HG02610 (cell line): ENCODE measurements around the gene WWTR1.
A peak's percentile ranks its signal among the peaks of the same experiment; 100 is the strongest.

ENCODE experiments used
- ATAC-seq: cut with Tn5 transposase; IDR thresholded peaks from one replicate; pipeline ENCODE4 v1.9.1; 2021; ENCODE audit warnings: mild to moderate bottlenecking, moderate library complexity; ENCODE audit not compliant: unreplicated experiment

WWTR1 gene

GRCh38 chr3:149657926-149658743, at the start of gene WWTR1:
Gene WWTR1, minus strand, starts transcription at chr3:149658025. Its CDS starts 719 bp downstream, at chr3:149657306.
- ATAC-seq, result peak; percentile 80

- ATAC-seq, result no peak
Measured at GRCh38 chr3:149706905-149707304, 49.1 kb upstream of the WWTR1 start.

- ATAC-seq, result no peak
Measured at GRCh38 chr3:149705416-149705815, 47.6 kb upstream of the WWTR1 start.

DNA sequence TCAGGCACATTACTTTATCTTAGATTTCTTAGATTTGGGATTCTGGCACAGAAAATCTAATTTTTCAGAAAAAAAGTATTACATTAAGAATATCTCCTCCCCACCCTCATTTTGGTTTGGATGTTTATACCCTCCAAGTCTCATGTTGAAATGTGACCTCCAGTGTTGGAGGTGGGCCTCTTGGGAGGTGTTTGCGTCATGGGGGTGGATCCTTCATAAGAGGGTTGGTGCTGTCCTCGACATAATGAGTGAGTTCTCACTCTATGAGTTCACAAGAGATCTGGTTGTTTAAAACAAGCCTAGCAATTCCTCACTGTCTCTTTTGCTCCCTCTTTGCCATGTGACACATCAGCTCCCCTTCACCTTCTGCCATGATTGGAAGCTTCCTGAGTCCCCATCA, 45.6 kb upstream of the WWTR1 start:
- ATAC-seq, result no peak

- peak; percentile 67 for ATAC-seq
Measured at GRCh38 chr3:149702691-149703441, 45.0 kb upstream of the WWTR1 start.

DNA sequence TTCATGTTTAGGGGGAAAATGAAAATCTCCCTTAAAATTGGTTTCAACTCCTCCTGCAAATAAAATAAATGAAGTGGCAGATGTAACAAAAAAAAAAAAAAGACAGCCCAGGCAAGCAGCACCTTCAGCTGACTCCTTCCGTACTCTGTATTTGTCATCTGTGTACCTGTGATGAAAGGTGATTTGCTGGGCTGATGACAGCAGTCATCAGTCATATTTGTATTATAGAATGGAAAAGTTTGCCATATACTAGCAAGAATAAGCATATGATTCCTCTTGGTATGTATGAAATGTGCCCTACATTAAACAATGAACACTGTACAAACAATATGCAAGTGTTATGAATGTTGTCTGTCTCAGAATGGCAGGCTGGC, 44.1 kb upstream of the WWTR1 start:
- ATAC-seq, result no peak

DNA sequence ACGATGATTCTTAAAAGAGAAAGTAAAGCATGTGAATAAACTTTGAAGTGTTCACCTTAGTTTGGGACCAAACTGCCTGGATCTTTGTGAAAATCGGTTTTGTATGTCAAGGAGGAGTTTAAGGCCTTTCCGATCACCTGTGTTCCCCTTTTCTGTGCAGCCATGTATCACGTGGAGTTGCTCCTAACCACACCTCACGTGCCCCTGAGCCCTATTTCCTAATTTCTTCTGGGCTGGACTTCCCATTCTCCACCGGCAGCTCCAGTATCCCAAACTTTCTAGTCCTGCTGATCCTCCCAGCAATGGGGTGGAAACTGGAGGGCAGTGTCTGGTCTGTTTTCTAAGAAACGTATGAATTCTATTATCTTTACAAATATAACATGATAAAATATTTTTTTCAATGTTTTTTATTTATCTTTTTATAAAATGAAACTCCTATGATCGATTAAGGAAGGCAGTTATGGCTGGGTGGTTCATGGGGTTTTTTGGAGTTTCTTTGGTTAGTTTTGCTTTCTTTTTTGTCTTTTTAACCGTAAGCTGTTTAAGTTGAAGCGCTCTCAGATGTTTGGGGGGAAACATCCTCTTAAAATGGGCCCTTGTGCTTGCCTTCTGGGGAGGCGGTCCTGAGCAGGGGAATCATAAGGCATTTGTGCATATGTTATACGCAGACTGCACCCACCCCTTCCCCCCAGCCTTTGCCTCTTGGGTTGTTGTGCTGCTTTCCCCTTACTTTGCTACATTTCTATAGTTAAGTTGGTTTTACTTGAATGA, 43.6 kb upstream of the WWTR1 start:
- no peak for ATAC-seq

GRCh38 chr3:149688122-149688757, 30.4 kb upstream of the WWTR1 start:
- no peak for ATAC-seq

DNA sequence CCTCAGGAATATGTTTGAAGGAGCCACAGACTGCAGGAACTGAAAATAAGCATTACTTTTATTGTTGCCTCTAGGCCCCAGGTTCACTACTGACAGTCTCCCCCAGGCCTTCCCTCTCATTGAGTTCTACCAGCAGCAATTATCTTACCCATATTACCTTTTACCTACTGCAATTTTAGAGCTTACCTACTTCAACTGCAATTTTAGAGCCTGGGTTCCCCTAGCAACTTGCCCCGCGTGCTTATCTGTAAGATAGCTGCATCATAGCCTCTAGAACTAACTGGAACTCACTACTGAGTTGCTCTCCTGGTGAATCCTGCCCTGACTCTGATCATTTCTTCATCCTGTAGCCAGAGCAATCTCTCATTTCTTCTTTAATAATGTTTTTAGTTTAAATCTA, 29.2 kb upstream of the WWTR1 start:
- no peak for ATAC-seq

GRCh38 chr3:149678351-149678950, 20.6 kb upstream of the WWTR1 start:
- ATAC-seq, result no peak

DNA sequence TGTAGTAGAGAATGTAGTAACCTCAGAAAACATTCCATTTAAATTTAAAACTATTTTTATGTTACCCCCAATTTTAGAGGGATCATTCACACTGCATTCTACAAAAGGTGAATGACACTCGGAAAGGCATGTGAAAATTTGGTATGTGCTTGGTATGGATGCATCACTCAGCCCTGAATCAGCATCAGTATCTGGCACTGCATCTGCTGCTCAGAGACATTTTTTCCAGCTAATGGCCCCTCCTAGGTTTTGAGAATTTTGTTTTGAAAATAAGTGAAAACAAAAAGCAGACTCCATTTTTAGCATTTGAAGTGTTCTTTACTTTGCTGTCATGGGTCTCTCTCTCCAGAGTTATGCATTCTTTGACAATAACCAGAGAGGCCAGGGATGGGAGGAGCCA, 15.6 kb upstream of the WWTR1 start:
- no peak for ATAC-seq

GRCh38 chr3:149670742-149671492, 13.1 kb upstream of the WWTR1 start:
- peak; percentile 70 for ATAC-seq

DNA sequence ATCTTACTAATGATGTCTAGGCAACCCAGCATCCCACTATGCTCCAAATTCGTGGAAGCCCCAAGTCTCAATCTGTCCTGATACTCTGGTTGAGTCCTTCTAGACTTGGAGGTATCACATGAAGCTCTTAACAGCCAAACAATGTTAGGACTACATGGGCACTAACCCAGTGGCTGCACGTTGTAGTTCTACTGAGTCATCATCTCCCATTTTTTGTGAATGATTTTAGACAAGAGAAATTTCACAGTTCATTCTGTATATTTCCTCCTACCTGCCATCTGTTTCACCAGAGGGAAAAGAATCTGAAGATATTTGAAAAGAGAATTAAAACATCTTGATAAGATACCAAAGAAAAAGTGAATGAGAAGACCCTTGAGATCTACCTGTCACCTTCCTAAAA, 9.8 kb upstream of the WWTR1 start:
- no peak for ATAC-seq

DNA sequence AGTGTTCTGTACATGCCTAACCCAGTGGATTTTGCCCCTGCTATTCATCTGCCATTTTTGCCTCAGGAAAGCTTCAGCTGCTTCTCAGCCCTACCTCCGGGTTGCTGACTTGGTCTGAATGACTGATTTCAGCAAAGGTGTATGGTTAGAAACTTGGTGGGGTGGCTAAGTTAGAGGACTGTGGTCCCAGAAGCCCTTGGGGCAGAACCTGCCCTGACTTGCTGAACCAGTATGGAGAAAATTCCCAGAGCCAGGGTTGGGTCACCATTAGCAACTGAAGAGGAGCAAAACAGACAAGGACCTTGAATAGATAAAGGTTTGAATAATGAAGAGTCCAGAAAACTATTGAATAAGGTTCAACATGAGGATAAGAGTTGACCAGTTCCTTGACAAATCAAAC, 6.1 kb upstream of the WWTR1 start:
- ATAC-seq, result no peak

GRCh38 chr3:149662240-149662887, 4.5 kb upstream of the WWTR1 start:
- ATAC-seq, result no peak

DNA sequence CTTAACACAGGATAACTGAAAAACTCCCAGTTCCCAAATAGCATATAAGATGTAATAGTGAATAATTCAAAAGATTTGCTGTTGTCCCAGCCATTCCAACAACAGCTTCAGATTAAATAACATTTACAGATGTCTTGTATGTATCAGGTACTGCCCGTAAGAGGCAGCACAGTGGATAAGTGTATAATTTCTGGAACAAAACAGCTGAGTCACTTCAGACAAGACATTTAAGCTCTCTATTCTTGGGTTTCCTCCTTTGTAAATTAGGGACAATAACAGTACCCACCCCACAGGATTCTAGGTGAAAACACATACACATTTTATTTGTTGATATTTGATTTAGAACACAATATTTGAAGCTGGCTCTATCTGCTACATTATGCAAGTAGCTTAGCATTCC, 2.6 kb upstream of the WWTR1 start:
- no peak for ATAC-seq

DNA sequence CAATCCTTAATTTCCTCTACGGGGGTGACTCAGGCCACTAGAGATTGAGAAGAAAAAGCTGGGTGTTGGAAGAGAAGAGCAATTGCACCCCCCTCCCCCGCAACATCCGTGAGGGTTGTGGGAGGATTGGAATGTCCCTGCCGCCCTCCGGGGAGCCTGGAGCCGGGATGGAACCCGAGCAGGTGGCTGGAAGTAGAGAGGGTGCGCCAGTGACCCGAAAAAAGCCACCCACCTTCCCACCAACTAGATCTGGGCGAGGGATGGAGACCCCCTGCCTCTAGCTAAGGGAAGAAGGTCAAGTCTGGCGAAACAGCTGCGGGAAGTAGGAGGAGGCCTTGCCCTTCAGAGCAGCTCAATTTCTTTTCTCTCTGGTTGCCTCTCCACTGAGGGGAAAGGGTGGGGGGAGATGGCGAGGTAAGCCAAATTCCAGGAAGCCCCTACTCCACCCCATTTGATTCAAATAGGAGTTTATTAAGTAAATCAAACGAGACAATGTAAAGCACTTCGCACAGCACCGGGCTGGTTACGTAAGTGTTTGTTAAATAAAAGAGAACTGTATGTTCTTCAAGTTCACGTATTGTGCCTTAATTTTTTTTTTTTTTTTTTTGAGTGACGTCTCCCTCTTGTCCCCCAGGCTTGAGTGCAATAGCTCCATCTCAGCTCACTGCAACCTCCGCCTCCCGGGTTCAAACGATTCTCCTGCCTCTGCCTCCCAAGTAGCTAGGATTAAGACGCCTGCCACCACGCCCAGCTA, 1.1 kb upstream of the WWTR1 start:
- ATAC-seq, result peak; percentile 11

DNA sequence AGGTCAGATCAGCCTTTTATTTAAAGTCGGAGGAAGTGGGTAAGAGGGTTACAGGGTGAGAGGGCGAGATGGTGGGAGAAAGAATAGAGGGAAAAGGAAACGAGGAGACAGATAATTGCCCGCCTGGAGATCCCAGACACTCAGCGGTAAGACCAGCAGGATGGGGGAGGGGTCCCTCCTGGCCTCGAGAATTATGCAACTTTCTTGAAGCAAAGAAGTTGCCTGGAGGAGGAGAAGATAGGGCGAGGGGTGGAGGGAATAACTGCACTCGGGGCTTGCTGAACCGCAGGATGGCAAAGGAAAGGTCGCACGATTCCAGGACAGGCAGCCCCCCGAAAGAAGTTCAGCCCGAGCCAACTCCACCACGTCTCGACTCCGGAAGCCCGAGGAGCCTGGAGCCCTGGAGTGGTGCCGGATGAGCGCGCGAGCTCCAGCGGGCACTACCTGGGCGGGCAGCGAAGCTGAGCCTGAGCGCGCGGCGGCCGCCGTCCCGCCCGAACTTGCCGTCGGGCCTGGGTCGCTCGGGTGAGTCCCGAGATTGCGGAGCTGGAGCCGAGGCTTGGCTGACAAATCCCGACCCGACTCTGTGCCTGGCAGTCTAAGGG, 402 bp downstream of the WWTR1 start:
- peak; percentile 24 for ATAC-seq
